Thyroid gland (tissue), 4 donors: ENCODE data around the gene WIPF1.

ENCODE experiments used
- CTCF ChIP-seq, 6 experiments: fragments of 200-600 bp in 3 of 6; fragments of 450-650 bp in 3 of 6; sonication (generic) in 3 of 6; IDR thresholded peaks; one replicate each; pipeline ENCODE4 v1.5.1; 2016 to 2019; ENCODE audit warnings: antibody characterized with exemption in 6 of 6, mild to moderate bottlenecking in 2 of 6, inconsistent platforms in 1 of 6, moderate library complexity in 1 of 6
- POLR2A ChIP-seq, 2 donors: fragments of 450-650 bp; IDR thresholded peaks; one replicate each; pipeline ENCODE4 v1.6.1; 2017; ENCODE audit warnings: antibody characterized with exemption in 2 of 2, mild to moderate bottlenecking in 2 of 2, moderate library complexity in 1 of 2

- TF ChIP-seq CTCF (IDR thresholded peaks at IDR 0.05) = no peak
- no peak for TF ChIP-seq POLR2A (IDR thresholded peaks at IDR 0.05)
These were observed 18.4 kb upstream of the WIPF1 start for GRCh38 chr2:174615871-174616436.
